NK-92 (cell line): ENCODE data around the gene THTPA.

ENCODE experiments used
- DNase-seq: peaks from one replicate; lab custom pipeline; 2025; ENCODE audit not compliant: unreplicated experiment; lab: John Stamatoyannopoulos, UW

Gene THTPA

GRCh38 chr14:23550812-23551265 lies 5.2 kb upstream of the THTPA start:
- DNase-seq: no peak

- no peak for DNase-seq
Observed at GRCh38 chr14:23551266-23552028, 4.6 kb upstream of the THTPA start, which contains the start of gene ZFHX2. Gene ZFHX2 (minus strand): TSS chr14:23551765. CDS start chr14:23535325, 16,440 bp downstream.

GRCh38 chr14:23555533-23555881 lies 564 bp upstream of the THTPA start:
- no peak for DNase-seq

- DNase-seq: no peak
Observed at GRCh38 chr14:23556700-23557440, 799 bp downstream of the THTPA start.

GRCh38 chr14:23557521-23557920 lies 1.4 kb downstream of the THTPA start:
- no peak for DNase-seq

- no peak for DNase-seq
Observed at GRCh38 chr14:23557946-23558345, 1.9 kb downstream of the THTPA start.

- DNase-seq: no peak
Observed at GRCh38 chr14:23558346-23559009, 2.4 kb downstream of the THTPA start.

GRCh38 chr14:23559010-23559925 lies 3.2 kb downstream of the THTPA start:
- no peak for DNase-seq

- no peak for DNase-seq
Observed at GRCh38 chr14:23559926-23560520, 4.0 kb downstream of the THTPA start.

- DNase-seq: no peak
Observed at GRCh38 chr14:23561259-23561658, 5.2 kb downstream of the THTPA start.

GRCh38 chr14:23561873-23562821 lies 6.1 kb downstream of the THTPA start:
- no peak for DNase-seq

GRCh38 chr14:23562822-23563472 lies 6.9 kb downstream of the THTPA start:
- no peak for DNase-seq

GRCh38 chr14:23563473-23564180 lies 7.6 kb downstream of the THTPA start:
- no peak for DNase-seq

- DNase-seq: no peak
Observed at GRCh38 chr14:23564181-23564812, 8.2 kb downstream of the THTPA start.

- no peak for DNase-seq
Observed at GRCh38 chr14:23564876-23565275, 8.8 kb downstream of the THTPA start.

- no peak for DNase-seq
Observed at GRCh38 chr14:23565626-23566025, 9.6 kb downstream of the THTPA start.

GRCh38 chr14:23566112-23566777 lies 10.2 kb downstream of the THTPA start:
- DNase-seq: no peak
